GM18870 (cell line): ENCODE data around the gene TRAPPC11.
"Not testable (repeated sequence)": the region's sequence is repeated elsewhere in the genome, so short reads cannot be mapped to it uniquely, and the experiment has no call there.

Source experiments
- ATAC-seq: cut with Tn5 transposase; IDR thresholded peaks from one replicate; pipeline ENCODE4 v1.9.1; 2021; ENCODE audit warnings: moderate library complexity; ENCODE audit not compliant: unreplicated experiment

TRAPPC11 gene

GRCh38 chr4:183718876-183719275 is 59.8 kb downstream of the TRAPPC11 start:
- ATAC-seq, result no peak

GRCh38 chr4:183721207-183722081 is 62.4 kb downstream of the TRAPPC11 start:
- no peak for ATAC-seq

GRCh38 chr4:183722731-183723560 is 63.9 kb downstream of the TRAPPC11 start:
- ATAC-seq, result peak; percentile 56

- ATAC-seq, result no peak
Measured at GRCh38 chr4:183723561-183724228, 64.6 kb downstream of the TRAPPC11 start.

DNA sequence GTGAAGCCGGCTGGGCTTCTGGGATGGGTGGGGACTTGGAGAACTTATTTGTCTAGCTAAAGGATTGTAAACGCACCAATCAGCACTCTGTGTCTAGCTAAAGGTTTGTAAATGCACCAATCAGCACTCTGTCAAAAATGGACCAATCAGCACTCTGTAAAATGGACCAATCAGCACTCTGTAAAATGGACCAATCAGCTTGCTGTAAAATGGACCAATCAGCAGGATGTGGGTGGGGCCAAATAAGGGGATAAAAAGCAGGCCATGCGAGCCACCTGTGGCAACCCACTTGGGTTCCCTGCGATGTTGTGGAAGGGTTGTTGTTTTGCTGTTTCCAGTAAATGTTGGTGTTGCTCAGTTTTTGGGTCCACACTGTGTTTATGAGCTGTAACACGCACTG is 66.5 kb downstream of the TRAPPC11 start:
- not testable (repeated sequence) for ATAC-seq

GRCh38 chr4:183727482-183727881 is 68.4 kb downstream of the TRAPPC11 start:
- no peak for ATAC-seq

DNA sequence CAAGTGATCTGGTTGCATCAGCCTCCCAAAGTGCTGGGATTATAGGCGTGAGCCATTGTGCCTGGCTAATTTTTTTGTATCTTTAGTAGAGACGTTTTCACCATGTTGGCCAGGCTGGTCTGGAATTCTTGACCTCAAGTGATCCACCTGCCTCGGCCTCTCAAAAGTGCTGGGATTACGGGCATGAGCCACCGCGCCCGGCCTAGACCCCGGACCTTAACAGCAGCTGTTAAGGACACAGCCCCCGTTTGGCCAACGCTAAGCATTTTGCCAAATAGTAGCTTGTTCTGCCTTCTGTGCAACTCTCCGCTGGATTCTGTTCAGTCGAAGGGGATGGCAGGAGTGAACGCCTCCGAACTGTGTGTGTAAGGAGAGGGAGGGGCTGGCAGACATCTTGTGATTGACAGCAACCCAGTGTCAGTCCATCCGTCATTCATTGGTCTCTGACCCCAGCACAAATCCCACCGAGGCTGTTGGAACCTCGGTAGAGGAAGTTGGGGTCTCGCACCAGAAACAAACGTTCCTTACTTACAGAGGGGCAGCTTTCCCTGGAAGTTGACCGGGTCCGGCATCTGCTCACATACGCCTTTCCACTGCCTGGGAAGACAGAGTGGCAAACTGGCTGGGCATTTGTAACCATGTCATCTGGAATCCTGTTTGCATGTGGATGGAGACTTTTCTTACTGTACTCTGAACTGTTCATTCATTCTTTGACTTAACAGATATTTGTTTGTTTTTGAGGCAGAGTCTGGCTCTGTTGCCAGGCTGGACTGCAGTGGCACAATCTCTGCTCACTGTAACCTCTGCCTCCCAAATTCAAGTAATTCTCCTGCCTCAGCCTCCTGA is 69.4 kb downstream of the TRAPPC11 start:
- ATAC-seq, result no peak

DNA sequence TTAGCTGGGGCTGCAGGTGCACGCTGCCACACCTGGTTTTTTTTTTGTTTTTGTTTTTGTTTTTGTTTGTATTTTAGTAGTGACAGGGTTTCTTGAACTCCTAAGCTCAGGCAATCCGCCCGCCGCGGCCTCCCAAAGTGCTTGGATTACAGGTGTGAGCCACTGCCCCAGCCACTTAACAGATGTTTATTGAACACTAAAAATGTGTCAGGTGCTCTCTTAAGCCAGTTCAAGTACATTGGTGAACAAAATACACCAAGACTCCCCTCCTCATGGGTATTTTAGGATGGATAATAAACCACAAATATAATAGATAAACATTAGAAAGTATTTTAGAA is 69.9 kb downstream of the TRAPPC11 start:
- no peak for ATAC-seq

GRCh38 chr4:183729430-183730328 is 70.6 kb downstream of the TRAPPC11 start:
- no peak for ATAC-seq

DNA sequence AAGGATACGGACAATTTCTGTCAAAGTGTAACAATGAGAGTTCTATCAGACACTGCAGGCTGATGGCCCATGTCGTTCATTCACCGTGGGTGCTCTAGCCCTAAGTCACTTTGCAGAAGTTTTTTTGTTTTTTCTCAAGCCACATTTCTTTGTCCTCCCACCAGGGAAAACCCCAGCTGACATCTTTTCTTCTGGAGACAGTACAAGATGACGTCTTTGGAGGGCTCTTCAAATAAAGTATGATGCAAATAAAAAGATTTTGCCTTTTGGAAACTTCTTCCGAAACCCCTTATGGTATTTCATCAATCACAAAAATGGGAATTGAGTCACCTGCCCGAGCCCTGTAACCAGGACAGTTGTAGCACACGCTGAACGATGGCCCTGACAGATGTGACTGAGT is 73.2 kb downstream of the TRAPPC11 start:
- no peak for ATAC-seq

DNA sequence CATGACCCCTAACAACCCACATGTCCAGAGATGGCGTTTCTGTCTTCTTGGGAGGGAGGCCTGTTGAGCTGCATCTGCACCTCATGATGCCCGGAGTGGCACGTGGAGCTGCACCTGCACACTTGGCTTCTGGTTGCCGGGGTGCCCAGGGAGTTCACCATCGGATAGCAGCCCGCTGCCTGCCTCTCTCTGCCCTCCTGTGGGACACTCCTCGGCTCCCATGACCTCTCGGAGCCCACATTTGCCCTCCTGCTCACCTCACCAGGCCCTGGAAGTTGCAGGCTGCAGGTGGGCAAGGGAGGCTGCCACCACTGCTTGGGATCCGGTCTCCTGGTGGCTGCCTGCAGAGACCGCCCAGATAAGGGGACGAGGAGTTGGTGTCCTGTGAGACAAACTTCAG is 74.1 kb downstream of the TRAPPC11 start:
- ATAC-seq, result no peak

GRCh38 chr4:183738081-183738673 is 79.1 kb downstream of the TRAPPC11 start:
- ATAC-seq, result no peak

DNA sequence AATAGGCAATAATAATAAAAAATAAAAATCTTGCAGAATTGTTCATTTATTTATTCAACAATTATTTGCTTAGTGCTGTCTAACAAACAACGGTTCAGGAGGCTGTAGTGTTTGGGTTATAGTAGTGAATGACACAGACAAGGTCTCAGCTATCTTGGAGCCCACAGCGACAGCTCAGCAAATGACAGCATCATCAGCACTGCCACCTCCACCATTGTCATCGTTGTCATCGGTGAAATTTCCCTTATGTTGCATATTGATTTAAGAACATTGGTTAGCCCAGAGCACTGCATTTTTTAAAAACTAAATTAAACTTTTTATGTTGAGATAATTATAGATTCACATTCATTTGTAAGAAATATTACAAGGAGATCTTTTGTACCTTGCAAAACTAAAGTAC is 79.9 kb downstream of the TRAPPC11 start:
- no peak for ATAC-seq

DNA sequence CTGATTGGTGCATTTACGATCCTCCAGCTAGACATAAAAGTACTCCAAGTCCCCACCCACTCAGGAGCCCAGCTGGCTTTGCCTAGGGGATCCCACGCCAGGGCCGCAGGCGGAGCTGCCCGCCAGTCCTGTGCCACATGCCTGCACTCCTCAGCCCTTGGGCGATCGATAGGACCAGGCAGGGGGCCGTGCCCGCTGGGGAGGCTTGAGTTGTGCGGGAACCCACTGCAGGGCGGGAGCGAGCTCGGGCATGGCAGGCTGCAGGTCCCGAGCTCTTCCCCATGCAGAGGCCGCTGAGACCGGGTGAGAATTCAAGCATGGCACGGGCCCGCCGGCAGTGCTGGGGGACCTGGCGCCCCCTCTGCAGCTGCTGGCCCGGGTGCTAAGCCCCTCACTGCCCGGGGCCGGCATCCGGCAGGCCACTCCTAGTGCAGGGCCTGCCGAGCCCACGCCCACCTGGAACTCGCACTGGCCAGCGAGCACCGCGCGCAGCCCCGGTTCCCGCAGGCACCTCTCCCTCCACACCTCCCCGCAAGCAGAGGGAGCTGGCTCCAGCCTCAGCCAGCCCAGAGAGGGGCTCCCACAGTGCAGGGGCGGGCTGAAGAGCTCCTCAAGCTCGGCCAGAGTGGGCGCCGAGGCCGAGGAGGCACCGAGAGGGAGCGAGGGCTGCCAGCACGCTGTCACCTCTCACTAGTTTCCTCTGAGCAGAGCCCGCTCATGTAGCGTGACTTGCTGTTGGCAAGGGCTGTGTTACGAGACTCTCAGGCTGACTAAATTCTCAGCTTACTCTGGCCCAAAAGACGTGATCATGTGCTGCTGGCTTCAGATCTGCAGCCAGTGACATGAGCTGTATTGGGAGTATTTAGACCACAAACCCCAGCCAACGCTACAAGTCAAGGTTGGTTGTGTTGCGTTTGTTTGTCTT is 87.5 kb downstream of the TRAPPC11 start:
- ATAC-seq, result no peak

DNA sequence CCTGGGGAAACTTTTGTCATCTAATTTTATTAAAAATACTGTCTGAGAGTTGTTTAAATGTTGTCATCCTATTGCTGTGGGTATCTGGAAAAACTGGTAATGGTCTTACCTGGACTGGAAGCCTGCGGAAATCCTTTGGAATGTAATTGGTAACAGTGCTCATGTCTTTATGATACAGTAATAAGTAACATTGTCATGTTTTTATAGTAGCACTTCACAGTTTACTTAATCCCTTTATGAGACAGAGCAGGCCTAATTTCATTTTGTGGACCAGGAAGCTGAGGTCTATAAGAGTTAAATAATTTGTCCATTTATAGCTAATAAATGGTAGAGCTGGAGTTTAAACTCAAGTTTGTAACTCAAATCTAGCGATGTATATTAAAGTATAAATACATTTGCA is 88.3 kb downstream of the TRAPPC11 start:
- no peak for ATAC-seq

DNA sequence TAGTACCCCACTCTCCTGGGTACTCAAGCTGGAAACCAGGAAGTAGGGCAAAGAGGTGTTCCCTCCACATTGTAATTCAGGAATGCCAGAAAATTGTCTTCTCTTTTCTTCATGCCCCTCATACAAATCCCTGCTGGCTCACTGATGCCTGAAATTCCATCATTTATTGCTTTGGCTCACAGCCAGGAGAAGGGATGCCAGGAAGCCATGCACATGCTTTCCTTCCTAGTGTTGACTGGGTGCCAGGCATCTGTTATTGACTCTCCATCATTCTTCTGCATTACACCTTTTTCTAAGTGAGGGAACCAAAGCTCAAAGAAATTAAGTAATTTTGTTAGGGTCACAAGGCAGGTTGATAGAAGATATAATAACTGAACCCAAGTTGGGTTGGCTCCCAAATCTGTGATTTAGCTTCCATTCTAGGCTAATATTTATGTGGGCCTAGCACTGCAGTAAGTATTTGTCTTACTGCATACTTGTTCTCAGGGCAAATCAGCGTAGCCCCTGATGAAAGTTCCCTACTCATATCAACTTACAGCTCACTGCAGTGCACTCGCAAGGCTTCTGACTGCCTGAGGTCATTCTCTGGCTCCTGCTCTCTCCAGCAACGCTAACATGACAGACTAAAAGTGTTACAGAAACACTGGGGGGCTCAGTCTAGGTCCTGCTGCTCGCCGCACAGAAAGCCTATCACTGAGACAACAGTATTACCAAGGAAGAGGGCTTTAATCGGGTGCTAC is 89.0 kb downstream of the TRAPPC11 start:
- no peak for ATAC-seq

DNA sequence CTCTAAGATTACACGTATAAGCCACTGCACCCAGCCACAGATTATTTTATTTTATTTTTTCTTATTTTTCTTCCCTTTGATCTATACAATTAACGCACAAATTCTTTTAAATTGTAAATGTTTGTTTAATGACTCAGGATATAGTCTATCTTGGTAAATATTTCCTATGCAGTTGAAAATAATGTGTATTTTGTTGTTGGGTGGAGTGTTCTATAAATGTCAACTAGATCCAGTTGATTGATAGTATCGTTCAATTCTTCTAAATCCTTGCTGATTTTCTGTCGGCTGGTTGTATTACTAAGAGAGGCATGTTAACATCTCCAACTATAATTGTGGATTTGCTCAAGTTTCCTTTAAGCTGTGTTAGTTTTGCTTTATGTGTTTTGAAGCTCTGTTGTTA is 92.0 kb downstream of the TRAPPC11 start:
- ATAC-seq, result no peak

GRCh38 chr4:183755596-183755995 is 96.5 kb downstream of the TRAPPC11 start:
- no peak for ATAC-seq
